ENCODE results near the gene GSTT2.

DNA sequence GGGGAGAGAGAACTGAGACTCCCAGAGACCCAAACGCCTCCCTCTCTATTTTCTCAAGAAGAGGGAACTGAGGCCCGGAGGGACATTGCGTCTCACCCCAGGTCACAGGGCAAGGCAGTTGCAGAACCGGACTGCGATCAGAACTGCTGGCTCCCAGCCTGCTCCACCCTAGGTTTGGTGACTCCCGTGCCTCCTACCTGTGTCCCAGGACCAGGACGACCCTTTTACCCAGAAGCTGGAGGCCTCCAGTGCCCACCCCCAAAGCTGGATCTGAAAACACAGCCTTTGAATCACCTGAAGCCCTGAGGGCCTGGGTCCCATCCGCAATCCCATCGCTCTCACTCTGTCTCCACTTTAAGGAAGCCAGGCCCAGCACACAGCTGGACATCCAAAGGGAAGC, 24.0 kb downstream of the GSTT2 start:
- TF ChIP-seq, protein P1, sequence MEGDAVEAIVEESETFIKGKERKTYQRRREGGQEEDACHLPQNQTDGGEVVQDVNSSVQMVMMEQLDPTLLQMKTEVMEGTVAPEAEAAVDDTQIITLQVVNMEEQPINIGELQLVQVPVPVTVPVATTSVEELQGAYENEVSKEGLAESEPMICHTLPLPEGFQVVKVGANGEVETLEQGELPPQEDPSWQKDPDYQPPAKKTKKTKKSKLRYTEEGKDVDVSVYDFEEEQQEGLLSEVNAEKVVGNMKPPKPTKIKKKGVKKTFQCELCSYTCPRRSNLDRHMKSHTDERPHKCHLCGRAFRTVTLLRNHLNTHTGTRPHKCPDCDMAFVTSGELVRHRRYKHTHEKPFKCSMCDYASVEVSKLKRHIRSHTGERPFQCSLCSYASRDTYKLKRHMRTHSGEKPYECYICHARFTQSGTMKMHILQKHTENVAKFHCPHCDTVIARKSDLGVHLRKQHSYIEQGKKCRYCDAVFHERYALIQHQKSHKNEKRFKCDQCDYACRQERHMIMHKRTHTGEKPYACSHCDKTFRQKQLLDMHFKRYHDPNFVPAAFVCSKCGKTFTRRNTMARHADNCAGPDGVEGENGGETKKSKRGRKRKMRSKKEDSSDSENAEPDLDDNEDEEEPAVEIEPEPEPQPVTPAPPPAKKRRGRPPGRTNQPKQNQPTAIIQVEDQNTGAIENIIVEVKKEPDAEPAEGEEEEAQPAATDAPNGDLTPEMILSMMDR (IDR thresholded peaks at IDR 0.05) = no peak
- TF ChIP-seq EZH2 (IDR thresholded peaks at IDR 0.05; ENCODE audit: borderline replicate concordance, insufficient read depth, low read depth, low read length, poor library complexity, severe bottlenecking) = no peak

Measured in B cell (primary cell).